Activated T-cell treated with anti-CD3 and anti-CD28 coated beads for 24 hours (primary cell): ENCODE results near the gene CCT4.
"Not testable (repeated sequence)": the region's sequence is repeated elsewhere in the genome, so short reads cannot be mapped to it uniquely, and the experiment has no call there.

Experiments
- DNase-seq: peaks from one replicate; pipeline ENCODE4 v3.0.0-alpha.2; 2020; ENCODE audit warnings: low read depth

CCT4 gene

GRCh38 chr2:61888267-61889055 is at the start of gene CCT4:
CCT4 (minus strand) TSS chr2:61888656; CDS start chr2:61888507, 149 bp downstream.
- peak; percentile 86 for DNase-seq

GRCh38 chr2:61937886-61938285 is 49.4 kb upstream of the CCT4 start:
- DNase-seq: no peak

- no peak for DNase-seq
Observed at GRCh38 chr2:61937098-61937497, 48.6 kb upstream of the CCT4 start.

DNA sequence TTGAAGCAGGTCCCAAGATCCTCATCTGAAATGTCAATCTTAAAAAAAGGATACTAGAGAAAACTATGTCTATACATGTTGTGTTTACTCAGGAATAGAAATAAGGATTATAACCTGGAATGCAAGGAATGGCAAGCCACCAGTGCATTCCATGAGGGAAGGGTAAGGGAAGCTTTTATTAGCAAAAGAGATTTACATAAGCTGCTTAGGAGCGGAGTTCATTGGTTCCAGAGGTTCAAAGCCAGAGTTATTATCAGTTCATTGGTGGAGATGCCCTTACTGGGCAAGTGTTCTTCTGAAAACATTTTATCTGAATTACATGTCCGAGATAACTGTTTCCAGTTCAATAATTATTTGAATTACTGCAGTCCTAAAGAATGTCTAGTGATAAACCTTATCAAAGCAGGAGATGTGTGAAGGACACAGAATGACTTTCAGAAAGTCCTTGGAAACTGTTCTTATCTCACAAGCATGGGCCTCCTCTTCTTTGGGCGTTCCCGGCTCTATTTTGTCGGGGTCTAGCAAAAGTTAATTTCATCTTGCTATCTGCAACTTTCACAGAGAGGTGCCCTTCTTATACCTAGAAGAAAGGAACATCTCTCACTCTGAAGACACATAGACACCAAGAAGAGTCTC is 40.5 kb upstream of the CCT4 start:
- no peak for DNase-seq

- no peak for DNase-seq
Observed at GRCh38 chr2:61926531-61927477, 38.3 kb upstream of the CCT4 start.

DNA sequence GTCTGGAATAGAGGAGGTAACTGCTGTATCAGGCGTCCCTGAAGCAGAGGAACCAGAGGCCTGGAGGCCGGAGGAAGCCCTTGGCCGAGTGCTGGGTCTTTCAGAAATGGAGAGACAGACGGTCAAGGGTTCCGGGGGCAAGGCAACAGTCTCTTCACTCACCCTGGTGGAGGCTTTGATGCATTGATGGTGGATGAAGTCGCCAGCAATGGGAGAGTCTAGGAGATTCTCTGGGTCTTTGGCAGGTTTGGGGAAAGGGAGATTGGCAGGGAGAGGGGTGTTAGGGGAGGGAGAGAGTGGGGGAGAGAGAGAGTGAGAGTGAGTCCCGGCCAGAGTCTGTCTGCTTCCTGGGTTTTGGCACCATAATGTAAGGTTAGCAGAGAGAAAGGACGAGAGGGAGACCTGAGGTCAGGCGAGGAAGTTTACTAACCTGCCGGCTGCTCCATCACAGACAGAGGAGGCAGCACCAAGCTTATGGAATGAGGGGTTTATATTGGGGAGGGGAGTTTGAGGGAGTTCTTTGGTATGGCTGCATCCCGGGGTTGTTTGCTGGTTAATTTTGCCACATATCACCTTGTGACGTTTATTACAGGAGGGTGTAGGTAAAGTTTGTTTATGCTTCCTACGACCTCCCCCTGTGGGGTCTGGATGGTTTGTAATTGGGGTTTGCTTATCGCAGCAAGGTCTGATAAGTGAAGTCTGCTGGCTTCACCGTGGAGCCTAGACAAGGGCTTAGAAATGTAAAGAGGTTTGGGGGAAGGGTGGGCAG is 36.6 kb upstream of the CCT4 start:
- DNase-seq: no peak

- no peak for DNase-seq
Observed at GRCh38 chr2:61922714-61923113, 34.3 kb upstream of the CCT4 start.

- DNase-seq: no peak
Observed at GRCh38 chr2:61920548-61920947, 32.1 kb upstream of the CCT4 start.

GRCh38 chr2:61914794-61915193 is 26.3 kb upstream of the CCT4 start:
- DNase-seq: not testable (repeated sequence)

- DNase-seq: no peak
Observed at GRCh38 chr2:61911510-61911909, 23.1 kb upstream of the CCT4 start.

DNA sequence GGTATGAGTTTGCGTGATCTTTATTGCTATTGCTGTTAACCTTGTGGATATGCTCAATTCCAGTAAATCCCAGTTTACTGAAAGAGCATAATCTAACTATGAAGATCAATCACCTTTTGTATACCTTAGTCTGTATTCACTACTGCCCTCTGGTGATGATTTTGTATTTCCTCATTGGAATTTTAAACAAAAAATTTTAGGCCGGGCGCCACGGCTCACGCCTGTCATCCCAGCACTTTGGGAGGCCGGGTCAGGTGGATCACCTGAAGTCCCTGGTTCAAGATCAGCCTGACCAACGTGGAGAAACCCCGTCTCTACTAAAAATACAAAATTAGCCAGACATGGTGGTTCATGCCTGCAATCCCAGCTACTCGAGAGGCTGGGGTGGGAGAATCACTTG is 22.1 kb upstream of the CCT4 start:
- no peak for DNase-seq

DNA sequence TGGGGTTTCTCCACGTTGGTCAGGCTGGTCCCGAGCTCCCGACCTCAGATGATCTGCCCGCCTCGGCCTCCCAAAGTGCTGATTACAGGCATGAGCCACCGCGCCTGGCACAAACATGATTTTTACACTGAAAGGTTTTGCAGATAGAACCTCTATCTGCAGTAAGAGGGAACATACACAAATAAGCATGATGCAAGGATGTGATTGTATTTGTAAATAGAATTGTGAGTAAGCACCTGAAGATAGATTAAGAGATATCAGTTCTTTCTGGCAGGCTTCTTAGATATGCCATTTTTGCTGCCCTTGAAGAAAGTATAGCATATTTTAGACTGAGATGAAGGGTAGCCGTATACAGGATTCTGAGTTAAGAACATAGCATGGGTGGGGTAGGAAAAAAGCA is 20.7 kb upstream of the CCT4 start:
- DNase-seq: no peak

DNA sequence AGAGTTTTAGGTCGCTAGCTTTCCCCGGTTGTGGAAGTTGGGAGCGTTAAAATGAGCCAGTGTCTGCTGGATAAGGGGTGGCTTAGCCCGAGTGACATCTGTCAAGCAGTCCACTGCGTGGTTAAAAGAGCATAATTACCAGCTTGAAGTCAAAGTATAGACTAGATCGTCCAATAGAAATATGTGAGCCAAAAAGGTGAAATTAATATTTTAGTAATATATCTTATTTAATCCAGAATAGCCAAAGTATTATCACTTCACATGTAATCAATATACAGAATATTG is 17.7 kb upstream of the CCT4 start:
- DNase-seq: no peak

GRCh38 chr2:61905372-61906185 is 17.1 kb upstream of the CCT4 start, which contains the start of gene COMMD1:
COMMD1 (plus strand) TSS chr2:61905674; CDS start chr2:61905679, 5 bp downstream.
- peak; percentile 76 for DNase-seq

- no peak for DNase-seq
Observed at GRCh38 chr2:61900281-61900680, 11.8 kb upstream of the CCT4 start.

GRCh38 chr2:61898810-61899209 is 10.4 kb upstream of the CCT4 start:
- DNase-seq: no peak

- no peak for DNase-seq
Observed at GRCh38 chr2:61887717-61888266, 664 bp downstream of the CCT4 start.

DNA sequence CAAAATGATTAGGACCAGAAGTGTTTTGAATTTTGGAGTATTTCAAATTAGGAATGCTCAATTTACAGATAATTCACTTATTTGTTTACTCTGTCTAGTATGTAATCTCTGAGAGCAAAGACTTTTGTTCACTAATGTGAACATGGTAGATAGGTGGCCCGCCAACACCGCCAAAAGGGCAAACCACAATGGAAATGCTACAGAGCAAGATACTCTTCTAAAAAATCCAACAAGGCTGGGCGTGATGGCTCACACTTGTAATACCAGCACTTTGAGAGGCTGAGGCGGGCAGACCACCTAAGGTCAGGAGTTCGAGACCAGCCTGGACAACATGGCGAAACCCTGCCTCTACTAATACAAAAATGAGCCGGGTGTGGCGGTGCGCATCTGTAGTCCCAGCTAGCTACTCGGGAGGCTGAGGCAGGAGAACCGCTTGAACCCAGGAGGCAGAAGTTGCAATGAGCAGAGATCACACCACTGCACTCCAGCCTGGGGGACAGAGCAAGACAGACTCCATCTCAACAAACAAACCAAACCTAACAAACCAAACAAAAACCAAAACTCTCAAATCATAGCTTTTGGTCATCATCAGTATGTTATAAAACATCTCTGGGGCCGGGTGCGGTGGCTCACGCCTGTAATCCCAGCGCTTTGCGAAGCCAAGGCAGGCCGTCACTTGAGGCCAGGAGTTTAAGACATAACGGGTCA is 2.4 kb downstream of the CCT4 start:
- DNase-seq: no peak

DNA sequence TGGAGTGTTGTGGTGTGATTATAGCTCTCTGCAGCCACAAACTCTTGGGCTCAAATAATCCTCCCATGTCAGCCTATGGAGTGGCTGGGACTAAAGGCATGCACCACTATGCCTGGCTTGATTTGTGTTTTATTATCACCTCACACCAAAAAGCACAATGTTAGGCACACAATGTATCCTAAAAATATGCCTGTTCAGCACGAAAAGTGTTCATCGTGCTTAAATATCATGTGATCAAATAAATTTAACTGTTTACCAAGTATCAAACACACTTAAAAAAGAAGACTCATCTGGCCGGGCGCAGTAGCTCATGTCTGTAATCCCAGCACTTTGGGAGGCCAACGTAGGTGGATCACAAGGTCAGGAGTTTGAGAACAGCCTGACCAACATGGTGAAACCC is 5.6 kb downstream of the CCT4 start:
- DNase-seq: no peak

DNA sequence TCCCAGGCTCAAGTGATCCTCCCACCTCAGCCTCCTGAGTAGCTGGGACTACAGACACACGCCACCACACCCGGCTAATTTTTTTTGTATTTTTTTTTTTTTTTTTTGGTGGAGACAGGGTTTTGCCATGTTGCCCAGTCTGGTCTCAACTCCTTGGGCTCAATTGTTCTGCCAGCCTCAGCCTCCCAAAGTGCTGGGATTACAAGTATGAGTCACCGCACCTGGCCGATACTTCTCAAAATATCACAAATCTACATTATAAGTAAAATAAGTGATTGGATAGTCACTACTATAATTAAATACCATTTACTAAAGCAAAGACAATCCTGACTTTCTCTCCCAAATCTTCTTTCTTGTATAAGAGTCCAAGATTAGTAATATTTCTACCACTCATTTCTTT is 9.1 kb downstream of the CCT4 start:
- DNase-seq: not testable (repeated sequence)
